ENCODE measurements around the gene PLOD2.

The PLOD2 gene

DNA sequence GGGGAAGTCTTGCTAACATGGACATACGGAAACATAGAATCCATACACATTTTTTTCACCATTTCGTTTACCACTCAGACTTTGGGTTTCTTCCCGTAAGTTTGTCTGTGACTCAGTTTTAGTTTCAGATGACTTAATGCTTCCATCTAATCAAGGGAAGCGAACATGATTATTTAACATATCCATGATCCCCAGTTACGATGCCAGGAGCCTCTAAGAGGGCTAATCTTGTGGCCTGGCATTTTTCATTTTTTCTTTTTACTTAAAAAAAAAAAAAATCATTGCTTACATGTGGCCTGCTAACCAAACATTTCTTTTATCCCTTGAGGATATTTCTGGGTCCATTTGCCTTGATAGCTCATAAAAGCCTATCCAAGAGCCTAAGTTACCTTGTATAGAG, 20.2 kb upstream of the PLOD2 start:
- no peak overlapping the region for H3K4me3 ChIP-seq (ENCODE audit: low read length, poor library complexity, severe bottlenecking)
- no peaks in the 10 kb centered on the region; the same call in 1 of the 2 replicates for H3K9me3 ChIP-seq (ENCODE audit: insufficient read depth, low read depth, low read length)
- H3K36me3 ChIP-seq (ENCODE audit: insufficient read depth, low read length): no peaks in the 10 kb centered on the region
- H3K4me2 ChIP-seq (ENCODE audit: low read depth, low read length, poor library complexity, severe bottlenecking): no peak overlapping the region
- no peaks in the 10 kb centered on the region for H3K79me2 ChIP-seq (ENCODE audit: insufficient read depth, low read length)
- no peak overlapping the region for H3K9ac ChIP-seq (ENCODE audit: low read depth, low read length, poor library complexity, severe bottlenecking)
- TF ChIP-seq EZH2phosphoT487 (IDR thresholded peaks at IDR 0.05; ENCODE audit: borderline replicate concordance): no peak
- TF ChIP-seq, protein P1, sequence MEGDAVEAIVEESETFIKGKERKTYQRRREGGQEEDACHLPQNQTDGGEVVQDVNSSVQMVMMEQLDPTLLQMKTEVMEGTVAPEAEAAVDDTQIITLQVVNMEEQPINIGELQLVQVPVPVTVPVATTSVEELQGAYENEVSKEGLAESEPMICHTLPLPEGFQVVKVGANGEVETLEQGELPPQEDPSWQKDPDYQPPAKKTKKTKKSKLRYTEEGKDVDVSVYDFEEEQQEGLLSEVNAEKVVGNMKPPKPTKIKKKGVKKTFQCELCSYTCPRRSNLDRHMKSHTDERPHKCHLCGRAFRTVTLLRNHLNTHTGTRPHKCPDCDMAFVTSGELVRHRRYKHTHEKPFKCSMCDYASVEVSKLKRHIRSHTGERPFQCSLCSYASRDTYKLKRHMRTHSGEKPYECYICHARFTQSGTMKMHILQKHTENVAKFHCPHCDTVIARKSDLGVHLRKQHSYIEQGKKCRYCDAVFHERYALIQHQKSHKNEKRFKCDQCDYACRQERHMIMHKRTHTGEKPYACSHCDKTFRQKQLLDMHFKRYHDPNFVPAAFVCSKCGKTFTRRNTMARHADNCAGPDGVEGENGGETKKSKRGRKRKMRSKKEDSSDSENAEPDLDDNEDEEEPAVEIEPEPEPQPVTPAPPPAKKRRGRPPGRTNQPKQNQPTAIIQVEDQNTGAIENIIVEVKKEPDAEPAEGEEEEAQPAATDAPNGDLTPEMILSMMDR (conservative IDR thresholded peaks at IDR 0.05; ENCODE audit: low read length): no peak
- no peaks in the 10 kb centered on the region for H3K9me2 ChIP-seq (replicated peaks; ENCODE audit: low read depth, low read length)
- no peaks in the 10 kb centered on the region for H4K20me1 ChIP-seq (ENCODE audit: insufficient read depth, low read length, poor library complexity, severe bottlenecking)
- H3K4me1 ChIP-seq (ENCODE audit: insufficient read depth, low read length, poor library complexity, severe bottlenecking): no peaks in the 10 kb centered on the region
- H3K27me3 ChIP-seq (ENCODE audit: insufficient read depth, low read length, poor library complexity, severe bottlenecking): no peaks in the 10 kb centered on the region
- no peak overlapping the region for H2AFZ ChIP-seq (ENCODE audit: low read length)
- H3F3A ChIP-seq (ENCODE audit: low read depth): no peaks in the 10 kb centered on the region

- no peak overlapping the region for H3K9ac ChIP-seq (ENCODE audit: low read depth, low read length, poor library complexity, severe bottlenecking)
- no peaks in the 10 kb centered on the region for H4K20me1 ChIP-seq (ENCODE audit: insufficient read depth, low read length, poor library complexity, severe bottlenecking)
- H2AFZ ChIP-seq (ENCODE audit: low read length): no peak overlapping the region
- no peaks in the 10 kb centered on the region for H3F3A ChIP-seq (ENCODE audit: low read depth)
- H3K9me3 ChIP-seq (ENCODE audit: insufficient read depth, low read depth, low read length): no peaks in the 10 kb centered on the region; the same call in 1 of the 2 replicates
- no peaks in the 10 kb centered on the region for H3K79me2 ChIP-seq (ENCODE audit: insufficient read depth, low read length)
- no peaks in the 10 kb centered on the region for H3K9me2 ChIP-seq (replicated peaks; ENCODE audit: low read depth, low read length)
- TF ChIP-seq, protein P1 (conservative IDR thresholded peaks at IDR 0.05; ENCODE audit: low read length): no peak
- TF ChIP-seq EZH2phosphoT487 (IDR thresholded peaks at IDR 0.05; ENCODE audit: borderline replicate concordance): no peak
- H3K4me3 ChIP-seq (ENCODE audit: low read length, poor library complexity, severe bottlenecking): no peak overlapping the region
- no peak overlapping the region for H3K4me2 ChIP-seq (ENCODE audit: low read depth, low read length, poor library complexity, severe bottlenecking)
- H3K27me3 ChIP-seq (ENCODE audit: insufficient read depth, low read length, poor library complexity, severe bottlenecking): no peaks in the 10 kb centered on the region
- H3K4me1 ChIP-seq (ENCODE audit: insufficient read depth, low read length, poor library complexity, severe bottlenecking): no peaks in the 10 kb centered on the region
- H3K36me3 ChIP-seq (ENCODE audit: insufficient read depth, low read length): no peaks in the 10 kb centered on the region
Measured at GRCh38 chr3:146180376-146180775, 19.4 kb upstream of the PLOD2 start.

DNA sequence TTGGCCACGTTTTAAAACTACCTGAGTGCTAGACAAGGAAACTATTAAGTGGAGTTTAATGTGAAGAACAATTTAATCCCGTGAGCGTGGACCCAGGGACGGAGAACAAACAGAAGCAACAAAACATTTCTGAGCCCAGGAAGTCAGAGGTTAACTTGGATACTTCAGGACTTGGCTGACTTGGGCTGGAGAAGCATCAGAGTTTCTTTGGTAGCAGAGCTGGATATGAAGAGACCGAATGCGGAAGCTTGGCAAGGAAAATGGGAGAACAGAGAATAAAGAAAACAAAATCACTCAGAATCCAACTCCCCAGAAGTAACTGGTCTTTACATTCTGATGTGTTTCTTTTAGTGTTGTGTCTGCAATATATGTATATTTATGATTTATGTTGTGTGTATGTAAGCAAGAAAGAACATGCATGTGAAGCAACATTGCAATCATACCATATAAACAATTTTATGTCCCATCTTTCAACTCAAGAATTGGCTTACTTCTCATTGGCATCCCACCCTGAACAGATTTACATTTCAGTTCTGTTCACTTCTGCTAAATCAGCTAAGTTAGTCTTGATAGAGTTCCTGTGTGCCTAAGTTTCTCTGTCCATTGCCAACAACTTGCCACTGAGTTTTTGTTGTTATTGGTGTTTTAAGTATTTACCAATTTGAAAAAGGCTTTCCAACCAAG, 17.2 kb upstream of the PLOD2 start:
- H3K4me2 ChIP-seq (ENCODE audit: low read depth, low read length, poor library complexity, severe bottlenecking): no peak overlapping the region
- no peaks in the 10 kb centered on the region for H3F3A ChIP-seq (ENCODE audit: low read depth)

More for the DNA sequence above, 17.2 kb upstream of the PLOD2 start:
- Histone ChIP-seq H3K9me2 (replicated peaks; ENCODE audit: low read depth, low read length) (no peaks in the 10 kb centered on the region), H2AFZ (ENCODE audit: low read length) (no peak overlapping the region), H3K9ac (ENCODE audit: low read depth, low read length, poor library complexity, severe bottlenecking) (no peak overlapping the region), H3K36me3 (ENCODE audit: insufficient read depth, low read length) (no peaks in the 10 kb centered on the region), H3K4me1 (ENCODE audit: insufficient read depth, low read length, poor library complexity, severe bottlenecking) (no peaks in the 10 kb centered on the region), H3K4me3 (ENCODE audit: low read length, poor library complexity, severe bottlenecking) (no peak overlapping the region), H4K20me1 (ENCODE audit: insufficient read depth, low read length, poor library complexity, severe bottlenecking) (no peaks in the 10 kb centered on the region), H3K79me2 (ENCODE audit: insufficient read depth, low read length) (no peaks in the 10 kb centered on the region), H3K27me3 (ENCODE audit: insufficient read depth, low read length, poor library complexity, severe bottlenecking) (no peaks in the 10 kb centered on the region), H3K9me3 (ENCODE audit: insufficient read depth, low read depth, low read length) (no peaks in the 10 kb centered on the region; the same call in 1 of the 2 replicates)
- TF ChIP-seq, protein P1 (conservative IDR thresholded peaks at IDR 0.05; ENCODE audit: low read length): no peak
- TF ChIP-seq EZH2phosphoT487 (IDR thresholded peaks at IDR 0.05; ENCODE audit: borderline replicate concordance): no peak
